PFSK-1 (cell line): ENCODE data around the gene PRH2.

Experiments
- FOXP2 ChIP-seq: optimal IDR thresholded peaks from 2 replicates; pipeline ENCODE3; 2011; ENCODE audit warnings: borderline replicate concordance, control low read depth, inconsistent platforms; ENCODE audit not compliant: insufficient read depth; ENCODE audit errors: extremely low read length, extremely low read depth
- POLR2AphosphoS5 ChIP-seq: IDR thresholded peaks from 2 replicates; pipeline ENCODE4 v1.6.1; 2012; ENCODE audit warnings: low read depth, mild to moderate bottlenecking, control low read depth, low read length, moderate library complexity
- REST ChIP-seq, 2 experiments: IDR thresholded peaks; 2 replicates each; pipeline versions ENCODE4 v1.6.1 to v1.8.0; 2011 to 2012; ENCODE audit warnings: low read depth in 2 of 2, low read length in 2 of 2, control low read depth in 1 of 2, inconsistent platforms in 1 of 2, mild to moderate bottlenecking in 1 of 2, moderate library complexity in 1 of 2; ENCODE audit not compliant: insufficient read depth in 1 of 2
- SIN3A ChIP-seq: IDR thresholded peaks from 2 replicates; pipeline ENCODE4 v1.6.1; 2012; ENCODE audit warnings: mild to moderate bottlenecking, low read length, moderate library complexity, borderline replicate concordance; ENCODE audit not compliant: insufficient read depth
- TAF1 ChIP-seq: IDR thresholded peaks from 2 replicates; pipeline ENCODE4 v1.6.1; 2012; ENCODE audit warnings: low read length, control low read depth, borderline replicate concordance; ENCODE audit not compliant: insufficient read depth

DNA sequence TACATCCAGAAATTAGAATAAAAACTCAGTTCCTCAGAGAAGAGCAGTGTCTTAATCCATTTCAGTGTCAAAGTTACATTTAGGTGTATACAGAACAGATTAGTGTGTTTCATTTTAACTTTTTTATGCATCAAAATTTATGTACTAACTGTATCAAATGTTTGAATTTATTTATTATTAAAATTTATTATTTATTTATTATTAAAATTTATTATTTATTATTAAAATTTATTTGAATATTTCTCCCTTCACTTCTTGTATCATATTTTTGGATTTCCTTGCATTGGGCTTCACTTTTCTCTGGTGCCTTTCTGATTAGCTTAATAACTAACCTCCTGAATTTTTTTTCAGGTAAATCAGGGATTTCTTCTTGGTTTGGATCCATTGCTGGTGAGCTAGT, 12.3 kb downstream of the PRH2 start:
- TF ChIP-seq REST (IDR thresholded peaks at IDR 0.05; ENCODE audit: insufficient read depth in 1 of 2, low read depth in 2 of 2, low read length in 2 of 2) (no peak), TAF1 (no peak), SIN3A (no peak), FOXP2 (no peak), POLR2AphosphoS5 (no peak)
